Embryonic facial prominence (tissue), 1 donor: ENCODE results near the gene TRPM8.
A peak's percentile ranks its signal among the peaks of the same experiment; 100 is the strongest.
"Not testable (repeated sequence)": the region's sequence is repeated elsewhere in the genome, so short reads cannot be mapped to it uniquely, and the experiment has no call there.

Experiments
- DNase-seq: peaks from one replicate; pipeline ENCODE4 v3.0.0-alpha.2; 2016; ENCODE audit errors: extremely low spot score

TRPM8 gene

DNA sequence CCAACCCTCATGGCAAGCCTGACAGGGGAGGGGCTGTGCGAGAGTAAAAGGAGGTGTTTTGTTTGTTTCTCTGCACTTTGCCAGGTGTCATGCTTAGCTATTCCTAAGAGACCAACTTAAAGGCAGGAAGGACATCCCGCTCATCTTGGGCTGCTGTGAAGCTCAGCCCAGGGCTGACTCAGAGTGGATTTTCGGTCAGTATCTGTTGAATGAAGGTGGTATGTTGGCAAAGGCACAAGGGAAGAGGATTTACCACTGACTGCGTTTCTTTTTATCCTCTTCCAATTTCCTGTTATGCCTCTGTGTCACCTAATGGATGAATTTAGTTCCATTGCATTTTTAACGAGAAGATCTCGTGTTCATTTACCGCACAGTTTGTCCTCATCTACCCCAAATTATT is 18.9 kb downstream of the TRPM8 start:
- DNase-seq = no peak

DNA sequence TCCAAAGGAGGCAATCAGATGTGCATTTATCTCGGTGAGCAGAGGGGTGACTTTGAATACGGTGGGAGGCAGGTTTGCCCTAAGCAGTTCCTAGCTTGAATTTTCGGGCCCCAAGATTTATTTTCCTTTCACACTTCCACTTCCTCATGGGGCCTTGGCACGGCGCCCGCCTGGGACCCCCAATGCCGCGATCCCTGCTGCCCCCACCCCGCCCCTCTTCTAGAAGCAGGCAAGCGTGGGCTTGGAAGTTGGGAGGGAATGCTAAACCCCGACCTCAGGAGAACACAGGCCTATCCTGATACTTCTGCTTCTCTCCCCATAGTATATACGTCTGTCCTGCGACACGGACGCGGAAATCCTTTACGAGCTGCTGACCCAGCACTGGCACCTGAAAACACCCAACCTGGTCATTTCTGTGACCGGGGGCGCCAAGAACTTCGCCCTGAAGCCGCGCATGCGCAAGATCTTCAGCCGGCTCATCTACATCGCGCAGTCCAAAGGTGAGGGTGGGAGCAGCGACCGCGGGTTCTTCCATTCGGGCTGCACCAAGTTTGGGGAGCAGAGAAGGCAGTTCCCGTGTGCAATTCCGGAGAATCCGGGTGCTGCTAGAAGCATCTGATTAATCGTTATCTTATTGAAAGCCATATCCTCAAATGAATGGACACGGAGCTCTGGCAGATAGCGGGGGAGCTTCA is 21.6 kb downstream of the TRPM8 start:
- DNase-seq = no peak

DNA sequence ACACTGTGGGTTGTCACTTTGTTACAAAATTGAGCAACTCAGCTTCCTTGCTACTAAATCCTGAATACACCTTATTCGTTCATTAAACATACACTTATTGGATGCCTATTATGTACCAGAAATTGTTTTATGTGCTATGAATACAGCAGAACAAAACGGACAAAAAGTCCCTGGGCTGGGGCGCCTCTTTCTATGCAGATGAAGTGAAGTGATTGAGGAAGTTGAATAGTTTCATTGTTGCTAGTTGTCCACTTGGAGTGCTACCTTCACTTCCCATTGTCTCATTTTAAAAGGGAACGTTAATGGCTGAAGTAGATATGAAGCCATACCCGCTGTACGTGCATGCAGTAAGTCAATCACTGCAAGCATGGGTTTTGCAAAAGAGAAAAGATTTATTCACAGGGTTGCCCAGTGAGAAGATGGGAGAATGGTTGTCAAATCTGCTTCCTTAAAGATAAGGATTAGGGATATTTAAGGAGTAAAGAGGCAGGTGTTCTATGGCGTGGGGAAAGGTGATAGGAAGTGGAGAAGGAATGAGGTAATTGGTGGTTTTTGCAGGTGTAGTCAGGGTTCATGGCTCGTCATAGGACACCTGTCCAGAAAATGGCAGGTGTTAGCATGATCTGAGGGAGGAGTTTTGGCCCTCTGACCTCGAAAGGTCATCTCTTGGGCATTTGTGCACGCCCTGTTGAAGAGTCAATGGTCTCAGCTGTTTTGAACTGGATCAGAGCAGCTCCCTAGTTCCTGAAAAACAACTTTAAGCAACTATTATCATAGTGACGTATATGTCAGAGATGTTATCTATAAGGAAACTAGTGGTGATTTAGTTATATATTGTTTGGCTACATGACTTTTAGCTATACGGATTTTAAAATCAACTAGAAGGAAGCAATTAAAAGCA is 23.5 kb downstream of the TRPM8 start:
- no peak for DNase-seq

DNA sequence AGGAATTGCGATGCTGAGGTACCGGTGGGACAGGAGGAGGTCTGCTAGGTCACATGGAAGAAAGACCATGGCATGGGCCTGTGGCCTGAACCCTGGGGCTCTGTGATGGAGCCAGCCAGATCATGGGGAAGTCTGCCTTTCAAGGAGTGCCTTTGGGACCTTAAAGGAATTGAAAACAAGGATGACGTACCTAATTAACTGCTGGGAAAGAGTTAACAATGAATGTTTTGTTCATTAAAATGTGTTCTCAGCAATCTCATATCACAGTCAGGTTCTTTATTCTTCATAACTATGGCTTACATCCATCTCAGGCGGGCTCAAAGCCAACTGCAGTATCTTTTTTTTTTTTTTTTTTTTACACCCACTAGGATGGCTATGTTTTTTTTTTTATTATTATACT is 25.6 kb downstream of the TRPM8 start:
- no peak for DNase-seq

DNA sequence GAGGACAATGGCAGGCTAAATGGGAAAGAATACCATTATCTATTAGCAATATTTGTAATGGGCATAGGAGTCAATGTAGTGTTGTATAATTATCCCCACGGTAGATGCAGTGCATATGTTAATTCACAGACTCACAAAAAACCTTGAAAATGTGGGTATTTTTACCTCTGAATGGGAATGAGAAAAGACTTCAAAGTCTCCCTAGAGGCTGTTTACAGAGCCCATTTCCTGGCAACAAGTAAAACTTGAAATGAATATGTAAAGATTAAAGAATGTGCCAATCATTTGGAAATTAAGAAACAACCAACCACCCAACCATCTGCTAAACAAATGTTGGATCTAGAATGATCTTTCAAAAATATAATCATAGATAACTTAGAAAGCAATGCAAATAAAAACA is 27.1 kb downstream of the TRPM8 start:
- DNase-seq = no peak

DNA sequence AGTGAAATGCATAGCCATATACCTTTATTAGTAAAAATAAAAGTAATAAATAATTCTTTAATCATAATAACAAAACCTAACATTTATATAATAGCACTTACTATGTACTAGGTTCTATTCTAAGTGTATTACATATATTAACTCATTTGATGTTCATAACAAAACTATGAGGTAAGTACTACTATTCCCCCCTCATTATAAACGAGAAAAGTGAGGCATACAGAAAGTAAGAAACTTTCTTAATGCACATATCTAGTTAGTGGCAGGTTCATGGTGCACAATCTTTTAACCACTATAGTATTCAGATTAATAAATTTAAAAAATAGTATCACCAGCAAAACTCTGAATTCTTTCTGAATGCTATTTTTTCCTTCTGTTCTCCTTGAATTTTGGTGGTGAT is 27.5 kb downstream of the TRPM8 start:
- DNase-seq = no peak

DNA sequence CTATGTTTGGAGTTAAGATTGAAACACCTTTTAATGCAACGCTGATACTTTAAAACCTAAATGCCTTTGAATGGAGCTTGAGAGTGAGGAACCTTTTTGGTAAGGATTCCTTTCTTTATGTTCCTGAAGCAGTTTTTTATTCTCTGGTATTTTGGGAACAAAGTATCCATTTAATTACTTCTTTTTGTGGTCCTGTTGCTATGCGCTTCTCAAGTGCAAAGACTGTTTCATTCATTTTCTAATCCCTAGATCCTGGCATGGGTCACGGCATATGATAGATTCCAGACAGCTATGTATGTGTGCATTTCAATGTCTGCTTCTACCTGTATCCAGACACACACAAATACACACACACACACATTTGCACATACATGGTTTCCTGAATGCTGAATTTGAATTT is 28.0 kb downstream of the TRPM8 start:
- no peak for DNase-seq

DNA sequence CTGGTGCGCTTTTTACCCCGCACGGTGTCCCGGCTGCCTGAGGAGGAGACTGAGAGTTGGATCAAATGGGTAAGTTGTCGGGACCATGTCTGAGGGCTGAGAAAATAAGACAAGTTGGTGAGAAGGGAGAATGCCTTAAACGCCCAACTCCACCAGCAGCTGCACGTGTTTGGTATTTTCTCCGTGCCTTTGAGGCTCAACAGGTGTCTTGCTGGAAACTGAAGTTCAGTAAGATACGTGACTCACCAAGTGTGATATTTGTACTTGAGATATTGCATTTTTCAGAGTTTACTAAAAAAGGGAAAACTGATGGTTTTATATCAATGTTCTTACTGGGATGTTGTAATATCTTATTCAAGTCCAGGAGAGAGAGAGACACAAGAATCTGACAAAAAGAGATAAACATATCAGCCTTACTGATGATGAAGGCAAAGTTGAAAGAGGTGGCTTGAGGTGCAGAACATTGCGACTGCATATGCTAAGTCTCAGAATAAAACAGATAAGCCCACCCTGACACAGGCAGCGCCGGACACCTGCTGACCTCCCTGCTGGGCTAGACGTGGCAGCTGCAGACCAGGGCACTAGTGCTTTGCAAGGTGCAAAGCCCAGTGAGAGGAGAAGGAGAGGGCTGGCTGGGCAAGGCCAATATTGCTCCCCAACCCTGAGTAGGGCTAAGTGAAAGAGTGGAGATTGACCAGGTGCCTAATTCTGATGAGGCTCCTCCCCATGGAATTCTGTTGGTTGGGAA is 33.1 kb downstream of the TRPM8 start:
- DNase-seq = no peak

DNA sequence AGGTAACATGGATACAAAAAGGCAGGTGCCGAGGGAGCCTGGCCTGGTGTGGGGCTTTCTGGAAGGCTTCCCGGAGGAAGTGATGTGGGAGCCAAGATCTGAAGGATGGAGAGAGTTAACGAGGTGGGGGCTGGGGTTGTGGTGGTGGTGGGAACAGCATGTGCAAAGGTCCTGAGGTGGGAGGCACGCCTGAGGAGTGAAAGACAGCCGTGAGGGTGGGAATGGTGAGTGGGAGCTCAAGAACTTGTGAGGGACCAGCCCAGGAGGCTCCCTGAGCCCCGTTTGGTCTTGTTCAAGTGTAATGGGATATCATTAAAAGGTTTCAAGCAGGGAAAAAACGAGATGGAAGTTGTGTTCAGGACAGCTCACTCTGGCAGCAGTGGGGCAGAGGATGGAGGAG is 35.2 kb downstream of the TRPM8 start:
- DNase-seq = no peak

DNA sequence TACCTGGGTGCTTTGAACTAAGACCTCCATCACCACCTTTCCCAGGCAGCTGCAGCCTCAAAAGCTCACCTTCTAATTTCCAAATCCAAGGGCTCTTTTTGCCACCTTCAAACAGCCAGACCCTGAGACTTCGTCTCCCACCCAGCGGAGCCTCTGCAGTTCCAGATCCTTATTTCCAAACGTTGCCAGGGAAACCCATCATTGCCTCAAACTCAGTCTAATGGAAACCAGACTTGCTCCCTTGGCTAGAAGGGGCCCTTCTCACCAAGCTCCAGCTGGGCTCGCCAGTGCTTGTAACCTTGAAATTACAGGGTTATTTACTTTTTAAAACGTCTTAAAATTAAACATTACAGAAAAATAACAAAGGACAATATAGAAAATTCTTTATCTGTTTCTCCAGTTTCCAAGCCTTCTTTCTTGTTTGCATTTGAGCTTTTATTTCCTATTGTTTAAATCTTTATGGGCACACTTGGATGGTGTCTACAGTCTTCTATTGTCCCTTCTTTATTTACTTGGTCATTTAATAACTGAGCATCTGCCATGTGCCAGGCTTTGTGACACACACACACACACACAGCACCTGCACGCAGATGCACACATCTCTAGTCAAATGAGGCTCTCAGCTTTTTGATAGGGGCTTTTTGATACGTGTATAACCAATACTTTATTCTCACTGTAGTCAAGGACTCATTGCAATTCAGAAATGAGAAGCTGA is 36.1 kb downstream of the TRPM8 start:
- peak; percentile 77 for DNase-seq

DNA sequence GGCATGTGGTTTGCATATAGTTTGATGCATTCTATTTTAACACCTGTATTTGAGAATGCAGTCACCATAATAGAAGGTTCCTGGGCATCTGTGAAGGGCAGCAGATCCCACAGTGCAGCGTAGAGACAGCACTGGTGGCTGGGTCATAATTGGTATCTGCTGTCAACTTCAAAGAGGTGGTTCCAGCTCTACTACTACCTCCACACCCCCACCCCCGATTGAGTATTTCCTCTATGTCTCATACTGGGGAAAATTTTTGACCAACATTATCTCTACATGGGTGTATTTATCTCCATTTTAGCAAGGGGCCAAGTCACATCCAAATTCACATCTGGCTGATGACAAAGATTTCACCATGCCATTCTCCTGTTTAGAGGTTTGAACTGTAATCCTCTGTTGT is 43.0 kb downstream of the TRPM8 start:
- DNase-seq = no peak

DNA sequence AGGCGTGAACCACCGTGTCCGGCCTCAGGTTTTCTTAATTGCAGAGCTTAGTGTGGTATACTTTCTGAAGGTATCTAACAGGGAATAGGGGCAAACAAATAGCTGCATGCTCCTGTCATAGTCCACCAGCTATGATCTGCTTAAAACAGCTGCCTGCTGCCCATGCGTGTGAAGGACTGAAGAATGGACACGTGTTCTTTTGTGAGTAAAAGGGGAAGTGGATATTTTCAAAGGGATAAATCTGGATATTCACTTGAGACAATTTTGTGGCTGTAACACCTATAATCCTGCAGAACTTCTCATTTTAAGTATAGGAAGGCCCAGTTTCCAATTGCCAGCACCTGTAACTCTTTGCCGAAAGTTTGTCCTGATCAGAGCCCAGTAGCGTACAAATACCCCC is 44.7 kb downstream of the TRPM8 start:
- no peak for DNase-seq

DNA sequence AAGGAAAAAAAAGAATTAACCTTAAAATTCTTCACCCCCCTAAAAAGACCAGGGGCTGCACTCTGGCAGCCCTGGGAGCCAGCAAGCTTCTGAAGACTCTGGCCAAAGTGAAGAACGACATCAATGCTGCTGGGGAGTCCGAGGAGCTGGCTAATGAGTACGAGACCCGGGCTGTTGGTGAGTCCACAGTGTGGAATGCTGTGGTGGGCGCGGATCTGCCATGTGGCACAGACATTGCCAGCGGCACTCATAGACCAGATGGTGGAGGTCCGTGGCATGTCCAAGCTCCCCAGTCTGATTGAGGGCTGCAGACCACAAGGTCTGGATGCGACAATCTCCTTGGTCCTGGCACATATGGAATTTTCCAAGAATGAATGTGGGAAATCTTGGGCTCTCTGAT is 47.4 kb downstream of the TRPM8 start:
- DNase-seq = no peak

DNA sequence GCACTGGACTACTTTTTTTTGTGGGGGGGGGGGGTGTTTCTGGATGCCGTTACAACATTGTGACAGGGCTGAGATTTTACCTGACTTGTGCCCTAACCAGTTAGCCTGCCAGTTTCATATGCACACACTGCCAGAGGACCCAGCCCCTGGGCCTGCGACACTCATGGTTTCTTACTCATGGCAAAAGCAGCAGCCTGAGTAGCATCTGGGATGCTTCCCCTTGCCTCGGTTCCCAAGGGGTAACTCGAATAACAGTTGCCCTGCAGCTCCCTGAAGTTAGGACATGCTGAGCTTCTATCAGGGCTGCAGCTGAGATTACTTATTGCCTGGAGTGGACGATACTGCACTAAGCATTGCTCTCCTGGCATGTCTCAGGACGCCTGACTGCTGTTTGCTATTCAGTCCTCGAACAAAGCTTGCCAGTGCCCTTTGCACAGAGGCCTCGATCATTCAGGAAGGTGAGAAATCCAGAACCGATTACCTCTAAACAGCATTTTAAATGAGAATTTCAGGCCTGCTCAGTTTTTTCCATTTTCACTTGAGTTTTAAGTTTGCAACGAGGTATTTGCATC is 47.9 kb downstream of the TRPM8 start:
- DNase-seq = no peak

DNA sequence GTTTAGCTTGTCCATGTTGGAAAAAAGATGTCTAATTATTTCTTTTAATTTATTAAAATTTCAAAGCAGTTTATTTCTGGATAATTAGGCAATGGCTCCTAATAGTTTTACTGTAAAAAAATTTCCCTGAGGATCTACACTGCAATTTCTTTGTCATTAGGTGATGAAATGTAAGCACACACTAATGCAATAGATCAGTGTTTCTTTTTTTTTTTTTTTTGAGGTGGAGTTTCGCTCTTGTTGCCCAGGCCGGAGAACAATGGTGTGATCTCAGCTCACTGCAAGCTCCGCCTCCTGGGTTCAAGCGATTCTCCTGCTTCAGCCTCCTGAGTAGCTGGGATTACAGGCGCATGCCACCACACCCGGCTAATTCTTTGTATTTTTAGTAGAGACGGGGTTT is 48.5 kb downstream of the TRPM8 start:
- DNase-seq = not testable (repeated sequence)

DNA sequence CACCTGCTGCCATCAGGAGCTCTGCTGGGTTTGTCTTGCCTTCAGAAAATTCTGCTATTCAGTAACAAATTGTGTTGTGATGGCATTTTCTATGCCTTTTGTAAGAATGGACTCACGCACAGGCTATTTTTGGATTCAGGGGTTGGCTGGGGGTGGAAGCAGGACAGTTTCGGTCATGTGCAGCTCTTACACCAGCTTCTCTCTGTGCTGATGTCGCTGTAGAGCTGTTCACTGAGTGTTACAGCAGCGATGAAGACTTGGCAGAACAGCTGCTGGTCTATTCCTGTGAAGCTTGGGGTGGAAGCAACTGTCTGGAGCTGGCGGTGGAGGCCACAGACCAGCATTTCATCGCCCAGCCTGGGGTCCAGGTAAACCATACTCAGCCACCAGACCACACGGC is 49.2 kb downstream of the TRPM8 start:
- no peak for DNase-seq

DNA sequence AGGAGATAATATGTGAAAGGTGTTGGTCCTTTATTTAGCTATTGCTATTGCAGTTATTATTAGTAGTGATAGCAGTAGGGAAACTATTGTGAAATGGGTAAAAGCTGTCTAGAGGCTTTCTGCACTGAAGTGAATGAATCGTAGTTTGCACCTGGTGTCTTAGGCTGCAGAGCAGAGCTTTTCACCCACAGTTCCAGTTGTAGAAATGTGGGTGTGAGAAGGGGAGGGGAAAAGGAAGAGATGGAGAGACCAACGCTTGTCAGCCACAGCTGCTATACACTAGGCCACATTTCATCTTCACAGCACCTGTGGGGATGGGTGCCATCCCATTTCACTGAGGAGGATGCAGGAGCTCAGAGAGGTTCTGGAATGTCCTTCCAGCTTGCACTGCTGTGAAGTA is 50.0 kb downstream of the TRPM8 start:
- DNase-seq = no peak

DNA sequence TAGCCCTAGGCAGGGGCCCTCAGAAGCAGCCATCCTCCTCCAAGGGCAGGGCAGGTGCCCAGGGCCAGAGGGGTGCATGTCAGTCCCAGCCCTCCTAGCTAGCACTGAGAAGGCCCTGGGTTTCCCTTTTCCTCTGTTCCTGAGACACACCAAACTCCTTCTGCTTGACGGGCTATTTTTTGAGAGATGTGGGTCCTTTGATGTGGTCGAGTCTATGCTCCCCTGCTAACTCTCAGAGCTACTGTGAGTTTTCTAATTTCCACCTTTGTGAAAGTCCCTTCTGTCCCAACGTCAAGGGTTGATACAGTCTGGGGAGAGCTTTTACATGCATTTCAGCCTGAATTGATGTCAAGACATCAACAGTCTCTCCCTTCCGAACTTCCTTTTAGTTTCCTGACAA is 51.4 kb downstream of the TRPM8 start:
- no peak for DNase-seq

DNA sequence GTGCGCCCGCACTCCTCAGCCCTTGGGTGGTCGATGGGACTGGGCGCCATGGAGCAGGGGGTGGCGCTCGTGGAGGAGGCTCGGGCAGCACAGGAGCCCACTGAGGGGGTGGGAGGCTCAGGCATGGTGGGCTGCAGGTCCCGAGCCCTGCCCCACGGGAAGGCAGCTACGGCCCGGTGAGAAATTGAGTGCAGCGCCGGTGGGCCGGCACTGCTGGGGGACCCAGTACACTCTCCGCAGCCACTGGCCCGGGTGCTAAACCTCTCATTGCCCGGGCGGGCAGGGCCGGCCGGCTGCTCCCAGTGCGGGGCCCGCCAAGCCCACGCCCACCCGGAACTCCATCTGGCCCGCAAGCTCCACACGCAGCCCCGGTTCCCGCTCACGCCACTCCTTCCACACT is 55.3 kb downstream of the TRPM8 start:
- not testable (repeated sequence) for DNase-seq

DNA sequence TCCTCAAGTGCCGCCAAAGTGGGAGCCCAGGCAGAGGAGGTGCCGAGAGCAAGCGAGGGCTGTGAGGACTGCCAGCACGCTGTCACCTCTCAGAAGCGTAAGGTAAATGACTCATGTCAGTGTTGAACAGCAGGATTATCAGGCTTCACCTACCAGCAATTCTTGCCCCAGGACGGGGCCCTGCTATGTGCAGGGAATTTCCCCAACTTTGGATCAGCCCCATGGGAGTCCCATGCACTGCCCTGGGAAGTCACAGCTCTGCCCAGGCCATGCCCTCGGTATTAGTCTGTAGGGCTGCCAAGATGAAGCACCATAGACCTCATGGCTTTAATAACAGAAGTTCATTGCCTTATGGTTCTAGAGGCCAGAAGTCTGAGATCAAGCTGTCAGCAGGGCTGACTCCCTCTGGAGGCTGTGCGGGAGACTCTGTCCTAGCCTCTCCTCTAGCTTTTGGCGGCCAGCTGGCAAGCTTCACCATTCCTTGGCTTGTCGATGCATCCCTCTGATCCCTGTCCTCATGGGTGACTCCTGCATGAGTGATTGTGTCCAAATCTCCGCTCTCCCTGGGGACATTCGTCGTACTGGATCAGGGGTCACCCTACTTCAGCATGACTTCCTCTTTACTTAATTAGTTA is 55.9 kb downstream of the TRPM8 start:
- DNase-seq = no peak

DNA sequence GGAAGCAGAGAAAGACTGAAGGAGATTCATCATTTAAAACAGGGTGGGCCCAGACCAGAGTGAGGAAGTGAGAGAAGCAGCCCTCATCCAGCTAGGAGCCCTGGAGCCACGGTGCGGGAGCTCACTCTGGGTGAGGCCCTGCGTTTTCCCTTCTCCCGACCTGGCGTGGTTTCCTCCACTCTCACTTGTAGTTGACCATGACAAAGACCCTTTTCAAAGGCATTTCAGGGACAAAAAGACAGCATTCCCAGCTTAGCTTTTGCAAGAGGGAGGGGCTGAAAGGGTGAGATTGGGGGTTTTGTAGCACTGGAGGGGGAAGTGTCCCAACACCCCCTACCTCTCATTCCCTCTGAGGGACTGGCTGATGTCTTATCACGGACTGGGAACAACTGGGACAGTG is 56.6 kb downstream of the TRPM8 start:
- no peak for DNase-seq
